Measurements from ENCODE around the gene SLC2A10.

- no peak for TF ChIP-seq CTCF (conservative IDR thresholded peaks at IDR 0.05 in 1 of 2, IDR thresholded peaks at IDR 0.05 in 1 of 2; ENCODE audit: low read depth in 1 of 2, low read length in 2 of 2)
- TF ChIP-seq EZH2 (IDR thresholded peaks at IDR 0.05; ENCODE audit: low read length, missing control alignments), result no peak
Measured at GRCh38 chr20:46696791-46697279, 12.6 kb upstream of the SLC2A10 start.
